ENCODE data around the gene ASF1A. TPM values are rescaled to one million over a fixed set of nuclear protein-coding genes. Genes with fewer than 3 reads are reported as not detected.

ASF1A gene
- total and polyA plus RNA-seq, 9 of the 15 experiments (the other 6 are each of a cell fraction or from before 2014, with no cell fraction given), result 31.5 to 45.3 (median 34.8) TPM

DNA sequence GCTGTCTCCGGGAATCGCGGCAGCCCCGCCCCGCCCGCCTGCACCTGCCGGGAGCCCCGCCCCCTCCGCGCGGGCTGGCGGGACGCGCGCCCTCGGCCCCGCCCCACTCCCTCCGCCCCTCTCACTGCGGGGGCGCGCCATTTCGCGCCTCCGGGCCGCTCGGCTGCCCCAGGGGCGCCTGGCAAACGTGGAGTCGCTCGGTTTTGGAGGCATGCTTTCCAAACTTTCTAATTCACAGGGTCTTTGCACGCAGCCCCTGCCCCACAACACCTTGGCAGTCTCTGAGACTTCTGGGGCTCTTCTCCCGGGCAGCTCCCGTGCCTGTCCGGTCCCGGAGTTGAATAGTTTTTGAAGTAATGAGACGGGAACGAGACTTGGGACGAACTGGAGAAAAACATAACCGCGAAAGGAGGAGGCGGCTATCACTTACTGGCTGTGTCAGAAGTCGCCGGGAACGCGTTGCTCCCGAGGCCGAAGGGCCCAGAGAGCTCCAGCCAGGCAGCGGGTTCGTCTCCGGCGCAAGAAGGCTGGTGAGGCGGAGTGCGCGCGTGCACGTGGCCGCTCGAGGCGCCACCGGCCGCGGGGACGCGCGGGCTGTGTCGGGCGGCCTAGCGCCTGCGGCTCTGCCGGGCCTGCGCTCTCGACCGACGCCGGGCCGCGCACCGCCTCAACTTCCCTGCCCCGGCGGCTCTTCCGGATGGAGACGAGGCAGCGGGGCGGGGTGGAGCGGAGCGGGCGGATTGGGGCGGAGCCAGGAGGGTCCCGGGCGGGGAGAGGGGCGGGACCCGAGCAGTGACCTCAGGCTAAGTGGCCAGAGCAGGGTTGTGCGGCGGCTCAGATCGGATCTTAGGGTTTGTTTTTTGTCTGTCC lies 40.7 kb downstream of the ASF1A start, which contains the start of gene MCM9 (continued):
- TF ChIP-seq, protein P1, sequence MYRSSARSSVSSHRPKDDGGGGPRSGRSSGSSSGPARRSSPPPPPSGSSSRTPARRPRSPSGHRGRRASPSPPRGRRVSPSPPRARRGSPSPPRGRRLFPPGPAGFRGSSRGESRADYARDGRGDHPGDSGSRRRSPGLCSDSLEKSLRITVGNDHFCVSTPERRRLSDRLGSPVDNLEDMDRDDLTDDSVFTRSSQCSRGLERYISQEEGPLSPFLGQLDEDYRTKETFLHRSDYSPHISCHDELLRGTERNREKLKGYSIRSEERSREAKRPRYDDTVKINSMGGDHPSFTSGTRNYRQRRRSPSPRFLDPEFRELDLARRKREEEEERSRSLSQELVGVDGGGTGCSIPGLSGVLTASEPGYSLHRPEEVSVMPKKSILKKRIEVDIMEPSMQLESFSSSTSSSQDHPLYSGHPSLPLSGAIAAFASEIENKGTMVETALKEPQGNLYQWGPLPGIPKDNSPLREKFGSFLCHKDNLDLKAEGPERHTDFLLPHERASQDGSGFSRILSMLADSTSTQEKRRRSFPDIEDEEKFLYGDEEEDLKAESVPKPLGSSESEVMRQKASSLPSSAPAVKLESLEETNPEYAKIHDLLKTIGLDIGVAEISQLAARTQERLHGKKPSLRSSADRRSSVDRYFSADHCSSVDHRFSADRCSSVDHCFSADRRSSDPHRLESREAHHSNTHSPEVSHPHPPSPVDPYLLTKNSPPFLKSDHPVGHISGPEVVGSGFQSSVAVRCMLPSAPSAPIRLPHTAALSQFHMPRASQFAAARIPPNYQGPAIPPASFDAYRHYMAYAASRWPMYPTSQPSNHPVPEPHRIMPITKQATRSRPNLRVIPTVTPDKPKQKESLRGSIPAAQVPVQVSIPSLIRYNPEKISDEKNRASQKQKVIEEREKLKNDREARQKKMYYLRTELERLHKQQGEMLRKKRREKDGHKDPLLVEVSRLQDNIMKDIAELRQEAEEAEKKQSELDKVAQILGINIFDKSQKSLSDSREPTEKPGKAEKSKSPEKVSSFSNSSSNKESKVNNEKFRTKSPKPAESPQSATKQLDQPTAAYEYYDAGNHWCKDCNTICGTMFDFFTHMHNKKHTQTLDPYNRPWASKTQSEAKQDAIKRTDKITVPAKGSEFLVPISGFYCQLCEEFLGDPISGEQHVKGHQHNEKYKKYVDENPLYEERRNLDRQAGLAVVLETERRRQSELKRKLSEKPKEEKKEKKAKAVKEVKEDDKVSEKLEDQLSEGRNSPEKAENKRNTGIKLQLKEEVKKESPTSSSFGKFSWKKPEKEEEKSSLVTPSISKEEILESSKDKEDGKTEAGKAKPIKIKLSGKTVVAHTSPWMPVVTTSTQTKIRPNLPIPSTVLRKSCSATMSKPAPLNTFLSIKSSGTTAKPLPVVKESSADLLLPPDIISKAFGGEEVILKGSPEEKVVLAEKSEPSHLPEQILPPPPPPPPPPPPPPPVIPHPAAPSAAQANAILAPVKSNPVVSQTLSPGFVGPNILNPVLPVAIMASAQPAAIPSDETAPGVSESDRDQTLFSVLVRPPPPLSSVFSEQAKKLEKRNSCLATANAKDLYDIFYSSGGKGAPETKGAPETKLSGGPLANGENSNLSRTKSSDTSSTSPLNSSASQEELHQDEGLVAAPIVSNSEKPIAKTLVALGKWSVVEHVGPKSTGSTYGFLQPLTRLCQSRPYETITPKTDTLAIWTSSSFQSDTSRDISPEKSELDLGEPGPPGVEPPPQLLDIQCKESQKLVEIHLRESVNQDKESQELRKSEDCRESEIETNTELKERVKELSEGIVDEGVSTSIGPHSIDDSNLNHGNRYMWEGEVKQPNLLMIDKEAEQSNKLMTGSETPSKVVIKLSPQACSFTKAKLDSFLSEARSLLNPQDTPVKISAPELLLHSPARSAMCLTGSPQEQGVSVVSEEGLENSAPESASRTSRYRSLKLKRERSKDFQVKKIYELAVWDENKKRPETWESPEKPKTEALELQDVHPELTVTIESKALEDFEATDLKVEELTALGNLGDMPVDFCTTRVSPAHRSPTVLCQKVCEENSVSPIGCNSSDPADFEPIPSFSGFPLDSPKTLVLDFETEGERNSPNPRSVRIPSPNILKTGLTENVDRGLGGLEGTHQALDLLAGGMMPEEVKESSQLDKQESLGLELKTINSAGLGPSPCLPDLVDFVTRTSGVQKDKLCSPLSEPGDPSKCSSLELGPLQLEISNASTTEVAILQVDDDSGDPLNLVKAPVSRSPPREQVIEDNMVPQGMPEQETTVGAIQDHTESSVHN (IDR thresholded peaks at IDR 0.05; ENCODE audit: borderline replicate concordance in 1 of 2, low read depth in 1 of 2), result no peak
- TF ChIP-seq ARHGAP35 (IDR thresholded peaks at IDR 0.05; ENCODE audit: partially characterized antibody), result no peak
- TF ChIP-seq ZNF408 (CRISPR knock-in tag; IDR thresholded peaks at IDR 0.05; ENCODE audit: low read depth), result no peak
- TF ChIP-seq, protein P2, sequence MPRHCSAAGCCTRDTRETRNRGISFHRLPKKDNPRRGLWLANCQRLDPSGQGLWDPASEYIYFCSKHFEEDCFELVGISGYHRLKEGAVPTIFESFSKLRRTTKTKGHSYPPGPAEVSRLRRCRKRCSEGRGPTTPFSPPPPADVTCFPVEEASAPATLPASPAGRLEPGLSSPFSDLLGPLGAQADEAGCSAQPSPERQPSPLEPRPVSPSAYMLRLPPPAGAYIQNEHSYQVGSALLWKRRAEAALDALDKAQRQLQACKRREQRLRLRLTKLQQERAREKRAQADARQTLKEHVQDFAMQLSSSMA (CRISPR knock-in tag; IDR thresholded peaks at IDR 0.05), result no peak
- TF ChIP-seq CBFA2T2 (conservative IDR thresholded peaks at IDR 0.05), result no peak
- no peak for TF ChIP-seq SIN3B (IDR thresholded peaks at IDR 0.05; ENCODE audit: low read depth)
- TF ChIP-seq, protein P3, sequence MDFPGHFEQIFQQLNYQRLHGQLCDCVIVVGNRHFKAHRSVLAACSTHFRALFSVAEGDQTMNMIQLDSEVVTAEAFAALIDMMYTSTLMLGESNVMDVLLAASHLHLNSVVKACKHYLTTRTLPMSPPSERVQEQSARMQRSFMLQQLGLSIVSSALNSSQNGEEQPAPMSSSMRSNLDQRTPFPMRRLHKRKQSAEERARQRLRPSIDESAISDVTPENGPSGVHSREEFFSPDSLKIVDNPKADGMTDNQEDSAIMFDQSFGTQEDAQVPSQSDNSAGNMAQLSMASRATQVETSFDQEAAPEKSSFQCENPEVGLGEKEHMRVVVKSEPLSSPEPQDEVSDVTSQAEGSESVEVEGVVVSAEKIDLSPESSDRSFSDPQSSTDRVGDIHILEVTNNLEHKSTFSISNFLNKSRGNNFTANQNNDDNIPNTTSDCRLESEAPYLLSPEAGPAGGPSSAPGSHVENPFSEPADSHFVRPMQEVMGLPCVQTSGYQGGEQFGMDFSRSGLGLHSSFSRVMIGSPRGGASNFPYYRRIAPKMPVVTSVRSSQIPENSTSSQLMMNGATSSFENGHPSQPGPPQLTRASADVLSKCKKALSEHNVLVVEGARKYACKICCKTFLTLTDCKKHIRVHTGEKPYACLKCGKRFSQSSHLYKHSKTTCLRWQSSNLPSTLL (IDR thresholded peaks at IDR 0.05), result no peak
- TF ChIP-seq, protein P4, sequence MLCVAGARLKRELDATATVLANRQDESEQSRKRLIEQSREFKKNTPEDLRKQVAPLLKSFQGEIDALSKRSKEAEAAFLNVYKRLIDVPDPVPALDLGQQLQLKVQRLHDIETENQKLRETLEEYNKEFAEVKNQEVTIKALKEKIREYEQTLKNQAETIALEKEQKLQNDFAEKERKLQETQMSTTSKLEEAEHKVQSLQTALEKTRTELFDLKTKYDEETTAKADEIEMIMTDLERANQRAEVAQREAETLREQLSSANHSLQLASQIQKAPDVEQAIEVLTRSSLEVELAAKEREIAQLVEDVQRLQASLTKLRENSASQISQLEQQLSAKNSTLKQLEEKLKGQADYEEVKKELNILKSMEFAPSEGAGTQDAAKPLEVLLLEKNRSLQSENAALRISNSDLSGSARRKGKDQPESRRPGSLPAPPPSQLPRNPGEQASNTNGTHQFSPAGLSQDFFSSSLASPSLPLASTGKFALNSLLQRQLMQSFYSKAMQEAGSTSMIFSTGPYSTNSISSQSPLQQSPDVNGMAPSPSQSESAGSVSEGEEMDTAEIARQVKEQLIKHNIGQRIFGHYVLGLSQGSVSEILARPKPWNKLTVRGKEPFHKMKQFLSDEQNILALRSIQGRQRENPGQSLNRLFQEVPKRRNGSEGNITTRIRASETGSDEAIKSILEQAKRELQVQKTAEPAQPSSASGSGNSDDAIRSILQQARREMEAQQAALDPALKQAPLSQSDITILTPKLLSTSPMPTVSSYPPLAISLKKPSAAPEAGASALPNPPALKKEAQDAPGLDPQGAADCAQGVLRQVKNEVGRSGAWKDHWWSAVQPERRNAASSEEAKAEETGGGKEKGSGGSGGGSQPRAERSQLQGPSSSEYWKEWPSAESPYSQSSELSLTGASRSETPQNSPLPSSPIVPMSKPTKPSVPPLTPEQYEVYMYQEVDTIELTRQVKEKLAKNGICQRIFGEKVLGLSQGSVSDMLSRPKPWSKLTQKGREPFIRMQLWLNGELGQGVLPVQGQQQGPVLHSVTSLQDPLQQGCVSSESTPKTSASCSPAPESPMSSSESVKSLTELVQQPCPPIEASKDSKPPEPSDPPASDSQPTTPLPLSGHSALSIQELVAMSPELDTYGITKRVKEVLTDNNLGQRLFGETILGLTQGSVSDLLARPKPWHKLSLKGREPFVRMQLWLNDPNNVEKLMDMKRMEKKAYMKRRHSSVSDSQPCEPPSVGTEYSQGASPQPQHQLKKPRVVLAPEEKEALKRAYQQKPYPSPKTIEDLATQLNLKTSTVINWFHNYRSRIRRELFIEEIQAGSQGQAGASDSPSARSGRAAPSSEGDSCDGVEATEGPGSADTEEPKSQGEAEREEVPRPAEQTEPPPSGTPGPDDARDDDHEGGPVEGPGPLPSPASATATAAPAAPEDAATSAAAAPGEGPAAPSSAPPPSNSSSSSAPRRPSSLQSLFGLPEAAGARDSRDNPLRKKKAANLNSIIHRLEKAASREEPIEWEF (CRISPR knock-in tag; IDR thresholded peaks at IDR 0.05), result 0 out of 2 replicates have a peak, but pooled peaks have one; percentile 21
- no peak for TF ChIP-seq MECOM (CRISPR knock-in tag; IDR thresholded peaks at IDR 0.05)
- TF ChIP-seq ZNF133 (CRISPR knock-in tag; IDR thresholded peaks at IDR 0.05), result no peak
- no peak for TF ChIP-seq KHSRP (IDR thresholded peaks at IDR 0.05)
